PC-3 (cell line): ENCODE data around the gene TSKS.

Experiments used
- CTCF ChIP-seq: fragments of 300-600 bp; sonication (generic); conservative IDR thresholded peaks from 2 replicates; pipeline ENCODE4 v1.5.1; 2017; ENCODE audit warnings: antibody characterized with exemption, low read depth, mild to moderate bottlenecking, low read length
- EZH2 ChIP-seq: fragments of 300-600 bp; sonication (generic); IDR thresholded peaks from one replicate; pipeline ENCODE4 v1.6.1; 2017; ENCODE audit warnings: antibody characterized with exemption, mild to moderate bottlenecking, low read length; ENCODE audit not compliant: unreplicated experiment

GRCh38 chr19:49741210-49741844, 21.8 kb downstream of the TSKS start:
- no peak for TF ChIP-seq CTCF
- TF ChIP-seq EZH2, result no peak
